H1 (cell line): Measurements from ENCODE around the gene OR5V1. TPM values are rescaled to one million over a fixed set of nuclear protein-coding genes. Genes with fewer than 3 reads are reported as not detected.
A peak's percentile ranks its signal among the peaks of the same experiment; 100 is the strongest.

Experiments used
- CTCF ChIA-PET: fragments of 300-600 bp; sonication (Branson Sonifier 250); formaldehyde crosslinking; loops from one replicate; lab custom pipeline; 2021; ENCODE audit not compliant: partially characterized antibody; lab: Charles Lee
- POLR2A ChIA-PET: fragments of 300-600 bp; sonication (Branson Sonifier 250); formaldehyde crosslinking; loops from one replicate; lab custom pipeline; 2021; ENCODE audit warnings: inconsistent platforms; ENCODE audit not compliant: partially characterized antibody; lab: Charles Lee
- DNase-seq, 2 experiments: peaks; one replicate each; pipeline versions ENCODE4 v3.0.0 to v3.0.0-alpha.2; 2010 to 2022; ENCODE audit warnings: low spot score in 2 of 2, low read depth in 1 of 2, mixed read lengths in 1 of 2
- FAIRE-seq: peaks from 2 replicates; lab custom pipeline; 2011; peaks lifted over from hg19 to GRCh38; lab: Jason Lieb, UNC
- H2AFZ ChIP-seq: 2 replicates; pipeline ENCODE4 v1.8.1; 2012; ENCODE audit warnings: low read length, inconsistent platforms
- H2AK5ac ChIP-seq: 2 replicates; pipeline ENCODE4 v1.6.1; 2013; ENCODE audit warnings: low read depth, low read length
- H2BK120ac ChIP-seq: replicated peaks from 2 replicates; pipeline ENCODE3; 2013; ENCODE audit warnings: low read depth, low read length, inconsistent platforms
- H2BK12ac ChIP-seq: 2 replicates; pipeline ENCODE4 v1.6.1; 2013; ENCODE audit warnings: low read depth, low read length
- H2BK15ac ChIP-seq: 2 replicates; pipeline ENCODE4 v1.6.1; 2013; ENCODE audit warnings: low read length
- H2BK20ac ChIP-seq: 2 replicates; pipeline ENCODE4 v1.6.1; 2013; ENCODE audit warnings: low read length
- H2BK5ac ChIP-seq: 2 replicates; pipeline ENCODE4 v1.6.1; 2013; ENCODE audit warnings: low read depth, low read length
- H3K14ac ChIP-seq: 2 replicates; pipeline ENCODE4 v1.6.1; 2013; ENCODE audit warnings: inconsistent platforms; ENCODE audit not compliant: insufficient read length
- H3K18ac ChIP-seq: 2 replicates; pipeline ENCODE4 v1.6.1; 2013; ENCODE audit warnings: low read length; ENCODE audit errors: extremely low read depth
- H3K23ac ChIP-seq: 2 replicates; pipeline ENCODE4 v1.6.1; 2013; ENCODE audit warnings: inconsistent platforms; ENCODE audit not compliant: insufficient read length
- H3K23me2 ChIP-seq: 2 replicates; pipeline ENCODE4 v1.6.1; 2013; ENCODE audit warnings: low read depth, low read length
- H3K27ac ChIP-seq: 2 replicates; pipeline ENCODE4 v1.6.1; 2011; ENCODE audit warnings: low read depth, low read length, inconsistent platforms
- H3K27me3 ChIP-seq, 4 experiments: replicated peaks in 1 of 4; 1 replicate in 1 of 4; 2 replicates in 3 of 4; pipeline versions ENCODE4 v1.6.1 to v1.8.1; 2011 to 2013; ENCODE audit warnings: low read length in 3 of 4, mild to moderate bottlenecking in 3 of 4, inconsistent platforms in 2 of 4, mixed read lengths in 2 of 4, moderate library complexity in 1 of 4; ENCODE audit not compliant: control insufficient read depth in 3 of 4, insufficient read depth in 3 of 4; ENCODE audit errors: extremely low read depth in 1 of 4
- H3K36me3 ChIP-seq, 4 experiments: 2 replicates each; pipeline versions ENCODE4 v1.6.1 to v1.8.1; 2011 to 2013; ENCODE audit warnings: mild to moderate bottlenecking in 4 of 4, low read length in 3 of 4, moderate library complexity in 2 of 4, control low read depth in 1 of 4, inconsistent platforms in 1 of 4; ENCODE audit not compliant: insufficient read depth in 4 of 4, control insufficient read depth in 2 of 4
- H3K4ac ChIP-seq: replicated peaks from 2 replicates; pipeline ENCODE3; 2013; ENCODE audit warnings: low read length, low read depth, mixed read lengths, inconsistent platforms; ENCODE audit not compliant: insufficient read length
- H3K4me1 ChIP-seq, 4 experiments: replicated peaks in 1 of 4; 1 replicate in 1 of 4; 2 replicates in 3 of 4; pipeline versions ENCODE4 v1.6.1 to v1.8.1; 2011 to 2013; ENCODE audit warnings: low read length in 3 of 4, inconsistent platforms in 2 of 4, mixed read lengths in 1 of 4; ENCODE audit not compliant: insufficient read depth in 4 of 4, control insufficient read depth in 3 of 4
- H3K4me2 ChIP-seq, 2 experiments: 2 replicates each; pipeline versions ENCODE4 v1.6.1 to v1.8.1; 2011 to 2013; ENCODE audit warnings: low read depth in 2 of 2, low read length in 2 of 2, control low read depth in 1 of 2, inconsistent platforms in 1 of 2, mild to moderate bottlenecking in 1 of 2; ENCODE audit not compliant: insufficient read depth in 1 of 2
- H3K4me3 ChIP-seq, 4 experiments: fragments of 200-600, 300-600 bp in 1 of 4; sonication (generic), shearing (Covaris generic), sonication (Bioruptor Twin) in 1 of 4; 2 replicates each; pipeline versions ENCODE4 v1.5.1 to v1.8.1; 2011 to 2016; ENCODE audit warnings: low read length in 4 of 4, low read depth in 3 of 4, control low read depth in 2 of 4, inconsistent platforms in 2 of 4, mild to moderate bottlenecking in 2 of 4, mixed read lengths in 1 of 4, moderate library complexity in 1 of 4; ENCODE audit not compliant: insufficient read depth in 2 of 4; ENCODE audit errors: extremely low read depth in 1 of 4
- H3K56ac ChIP-seq: replicated peaks from 2 replicates; pipeline ENCODE3; 2013; ENCODE audit warnings: low read depth, mild to moderate bottlenecking, mixed read lengths, low read length, inconsistent platforms; ENCODE audit not compliant: insufficient read length
- H3K79me1 ChIP-seq: 2 replicates; pipeline ENCODE4 v1.6.1; 2013; ENCODE audit warnings: low read depth, low read length, control low read depth
- H3K79me2 ChIP-seq, 2 experiments: 2 replicates each; pipeline versions ENCODE4 v1.6.1 to v1.8.1; 2012 to 2013; ENCODE audit warnings: low read length in 2 of 2, mild to moderate bottlenecking in 2 of 2, inconsistent platforms in 1 of 2; ENCODE audit not compliant: insufficient read depth in 2 of 2, control insufficient read depth in 1 of 2
- H3K9ac ChIP-seq, 4 experiments: replicated peaks in 1 of 4; 1 replicate in 1 of 4; 2 replicates in 3 of 4; pipeline versions ENCODE4 v1.6.1 to v1.8.1; 2011 to 2013; ENCODE audit warnings: low read depth in 3 of 4, low read length in 3 of 4, control low read depth in 2 of 4, mild to moderate bottlenecking in 2 of 4, moderate library complexity in 2 of 4, inconsistent platforms in 1 of 4; ENCODE audit errors: extremely low read depth in 1 of 4
- H3K9me3 ChIP-seq, 2 experiments: 2 replicates each; pipeline versions ENCODE4 v1.6.1 to v1.8.1; 2012 to 2013; ENCODE audit warnings: mild to moderate bottlenecking in 2 of 2, moderate library complexity in 2 of 2, control low read depth in 1 of 2, inconsistent platforms in 1 of 2, low read depth in 1 of 2, low read length in 1 of 2, mixed read lengths in 1 of 2; ENCODE audit not compliant: insufficient read depth in 2 of 2
- H4K20me1 ChIP-seq, 2 experiments: replicated peaks in 1 of 2; 2 replicates each; pipeline versions ENCODE3 to v1.8.1; 2011 to 2013; ENCODE audit warnings: inconsistent platforms in 2 of 2, low read length in 2 of 2, mild to moderate bottlenecking in 1 of 2; ENCODE audit not compliant: insufficient read depth in 2 of 2, control insufficient read depth in 1 of 2
- H4K5ac ChIP-seq: 2 replicates; pipeline ENCODE4 v1.6.1; 2013; ENCODE audit warnings: low read length, low read depth, mixed read lengths, inconsistent platforms; ENCODE audit not compliant: insufficient read length
- H4K8ac ChIP-seq: 2 replicates; pipeline ENCODE4 v1.8.0; 2013; ENCODE audit warnings: mild to moderate bottlenecking, moderate library complexity, low read length, inconsistent platforms; ENCODE audit not compliant: insufficient read depth; ENCODE audit errors: extremely low read depth
- H4K91ac ChIP-seq: replicated peaks from 2 replicates; pipeline ENCODE3; 2013; ENCODE audit warnings: low read length, mixed read lengths, inconsistent platforms; ENCODE audit not compliant: insufficient read length
- CBX8 ChIP-seq: fragments of 300-800, 300-1000 bp; sonication (generic); IDR thresholded peaks from 2 replicates; pipeline ENCODE4 v1.7.1; 2016; ENCODE audit warnings: low read depth, low read length, borderline replicate concordance
- MAFK ChIP-seq: IDR thresholded peaks from 2 replicates; pipeline ENCODE4 v1.6.1; 2012; ENCODE audit warnings: low read depth, mild to moderate bottlenecking, improper control_type of control experiment, low read length
- PHF8 ChIP-seq: fragments of 200-600 bp; sonication (generic); conservative IDR thresholded peaks from 2 replicates; pipeline ENCODE4 v1.7.1; 2012; ENCODE audit warnings: low read depth, mild to moderate bottlenecking, inconsistent platforms, low read length, moderate library complexity
- RBBP5 ChIP-seq: IDR thresholded peaks from 2 replicates; pipeline ENCODE4 v1.7.1; 2012; ENCODE audit warnings: low read depth, mild to moderate bottlenecking, inconsistent platforms, low read length, moderate library complexity, borderline replicate concordance
- SAP30 ChIP-seq: fragments of 300-600 bp; sonication (generic); IDR thresholded peaks from 2 replicates; pipeline ENCODE4 v1.7.1; 2012; ENCODE audit warnings: low read length, moderate library complexity, mild to moderate bottlenecking, inconsistent platforms; ENCODE audit not compliant: insufficient read depth, insufficient replicate concordance
- SIN3A ChIP-seq, 2 experiments: IDR thresholded peaks in 1 of 2; conservative IDR thresholded peaks in 1 of 2; 2 replicates each; pipeline ENCODE4 v1.6.1; 2011 to 2012; ENCODE audit warnings: low read length in 2 of 2, improper control_type of control experiment in 1 of 2, low read depth in 1 of 2, mild to moderate bottlenecking in 1 of 2
- SP4 ChIP-seq: IDR thresholded peaks from 2 replicates; pipeline ENCODE4 v1.6.1; 2012; ENCODE audit warnings: low read length, inconsistent platforms
- TAF1 ChIP-seq: IDR thresholded peaks from 2 replicates; pipeline ENCODE4 v1.6.1; 2011; ENCODE audit warnings: mild to moderate bottlenecking, low read depth, low read length
- TAF7 ChIP-seq: optimal IDR thresholded peaks from 2 replicates; pipeline ENCODE3; 2011; ENCODE audit warnings: low read depth, mild to moderate bottlenecking, inconsistent platforms, low read length, moderate library complexity, borderline replicate concordance
- WGBS, 2 experiments: shearing (Covaris generic) in 1 of 2; methylation state at CpG; one replicate each; pipeline versions ENCODE4 v1.1.6 to v1.1.7; 2013 to 2015; ENCODE audit warnings: low lambda C conversion rate in 2 of 2, mixed read lengths in 2 of 2, inconsistent platforms in 1 of 2, low coverage in 1 of 2, missing lambda C conversion rate in 1 of 2; ENCODE audit not compliant: insufficient replicate concordance in 2 of 2, insufficient coverage in 1 of 2, insufficient read length in 1 of 2; ENCODE audit errors: extremely low coverage in 1 of 2, missing lambda C conversion rate in 1 of 2; 5-methylcytosine and 5-hydroxymethylcytosine counted together
- long read RNA-seq, 2 experiments: library from RNA in 1 of 2; library from capped mRNA in 1 of 2; stranded (forward); transcript quantifications; one replicate each; pipeline ENCODE4 v2.0.0, GENCODE V29; 2021; ENCODE audit warnings: inconsistent platforms in 1 of 2
- polyA minus RNA-seq, 3 experiments: library from RNA; depleted of rRNA, polyadenylated mRNA; stranded (reverse); fragments of >200 nt; gene quantifications; 1 replicate in 2 of 3; 2 replicates in 1 of 3; pipeline ENCODE4 v1.2.3, GENCODE V29; 2011
- polyA plus RNA-seq, 7 experiments: library from polyadenylated mRNA; depleted of rRNA in 3 of 7; stranded (reverse) in 5 of 7; unstranded in 2 of 7; fragments of >200 nt in 5 of 7; fragments of 200-250 nt in 2 of 7; gene quantifications; 1 replicate in 5 of 7; 2 replicates in 1 of 7; 4 replicates in 1 of 7; pipeline versions ENCODE4 v1.2.1 to v1.2.3, GENCODE V29; 2011 to 2013; ENCODE audit warnings: missing spikeins in 2 of 7, mixed read lengths in 2 of 7
- total RNA-seq: library from RNA; stranded (reverse); fragmentation: NEBNext Ultra II Directional; extraction: Animal tissue kit (Norgen Biotek cat#: 25700); gene quantifications from 2 replicates; pipeline ENCODE4 v1.2.1, GENCODE V29; 2021
- TF ChIP-seq, protein P1 (sequence below): IDR thresholded peaks from 2 replicates; pipeline ENCODE4 v1.6.1; 2011; ENCODE audit warnings: low read depth, mild to moderate bottlenecking, low read length; ENCODE audit not compliant: insufficient read depth

OR5V1 gene
- total RNA-seq (not detected in 2 replicates), polyA plus RNA-seq (2011; rRNA removed) (not detected in 2 replicates), polyA minus RNA-seq (2011; rRNA and poly(A)+ RNA removed) (not detected in 2 replicates)
- polyA plus RNA-seq (2011; cell fraction: cytosol; rRNA removed), result not detected
- not detected for polyA plus RNA-seq (2011; cell fraction: nucleus; rRNA removed)
- not detected in 4 replicates for polyA plus RNA-seq (2012, experiment 1 of 2)
- polyA plus RNA-seq (2012, experiment 2 of 2), result not detected
- polyA plus RNA-seq (2013, experiment 1 of 2), result not detected
- not detected for polyA plus RNA-seq (2013, experiment 2 of 2)
- not detected for polyA minus RNA-seq (2011; cell fraction: cytosol; rRNA and poly(A)+ RNA removed)
- polyA minus RNA-seq (2011; cell fraction: nucleus; rRNA and poly(A)+ RNA removed), result not detected
- long read RNA-seq, experiment 1, result 0 reads
- long read RNA-seq, experiment 2, result 0 reads

DNA sequence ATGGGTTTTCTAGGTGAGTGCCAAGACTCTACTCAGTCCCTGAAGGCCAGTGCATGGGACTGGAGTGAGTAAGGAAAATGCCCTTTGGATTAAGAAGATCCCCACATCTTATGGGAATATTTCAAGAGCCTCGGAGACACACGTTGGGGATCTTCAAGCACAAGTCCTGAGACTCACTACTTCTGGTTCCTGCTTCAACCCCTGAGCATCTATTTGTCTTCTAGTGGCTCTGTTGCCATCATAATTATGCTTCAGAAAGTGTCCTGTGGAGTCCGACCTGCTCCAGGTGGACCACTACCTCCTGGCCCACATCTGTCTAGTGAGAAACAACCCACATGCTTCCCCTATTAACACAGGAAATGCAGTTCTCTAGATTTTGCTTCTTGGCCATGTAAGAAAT, at the start of gene OR5V1:
OR5V1 (minus strand) TSS at position 101 of the 400 bp plus-strand sequence. CDS start 12,670 bp downstream, outside the sequence.
- Histone ChIP-seq H3K4me3 (no peak within 1 kb of the TSS), H2BK20ac (no peak within 1 kb of the TSS), H4K91ac (no peak within 1 kb of the TSS), H4K20me1 (no peaks in the 10 kb centered on the region), H3K56ac (no peak within 1 kb of the TSS), H2BK12ac (no peak within 1 kb of the TSS), H2BK5ac (no peak within 1 kb of the TSS), H3K9ac (no peak within 1 kb of the TSS), H4K5ac (no peak within 1 kb of the TSS), H3K9me3 (no peaks in the 10 kb centered on the region), H3K23ac (no peak within 1 kb of the TSS), H3K4ac (no peak within 1 kb of the TSS), H4K8ac (no peak within 1 kb of the TSS), H3K4me2 (no peak within 1 kb of the TSS), H3K27me3 (no peaks in the 10 kb centered on the region), H2AK5ac (no peak within 1 kb of the TSS), H3K79me2 (no peaks in the 10 kb centered on the region), H3K27ac (no peak within 1 kb of the TSS), H3K23me2 (no peaks in the 10 kb centered on the region), H3K36me3 (no peaks in the 10 kb centered on the region), H2BK15ac (no peak within 1 kb of the TSS), H3K79me1 (no peaks in the 10 kb centered on the region), H2AFZ (peak within 1 kb of the TSS; percentile 84; the same call in 1 of the 2 replicates), H3K18ac (no peak within 1 kb of the TSS), H3K14ac (no peak within 1 kb of the TSS), H3K4me1 (no peaks in the 10 kb centered on the region), H2BK120ac (no peak within 1 kb of the TSS)
- TF ChIP-seq TAF1 (no peak), SIN3A (conservative IDR thresholded peaks at IDR 0.05 in 1 of 2, IDR thresholded peaks at IDR 0.05 in 1 of 2; ENCODE audit: low read depth in 1 of 2, low read length in 2 of 2) (no peak), SAP30 (no peak), SP4 (no peak), TAF7 (no peak), RBBP5 (no peak), PHF8 (no peak), CBX8 (no peak), MAFK (no peak)
- TF ChIP-seq, protein P1, sequence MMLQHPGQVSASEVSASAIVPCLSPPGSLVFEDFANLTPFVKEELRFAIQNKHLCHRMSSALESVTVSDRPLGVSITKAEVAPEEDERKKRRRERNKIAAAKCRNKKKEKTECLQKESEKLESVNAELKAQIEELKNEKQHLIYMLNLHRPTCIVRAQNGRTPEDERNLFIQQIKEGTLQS, result no peak
- DNase-seq, result no peak
- FAIRE-seq, result no peak
- ChIA-PET POLR2A (no interaction called here), CTCF (interaction anchor here (3.4 kb wide), 1 partner anchor 221 kb away, joined by 12 read pairs; no protein-coding TSS in a partner anchor)
- WGBS, 2 experiments, result 83% methylated on average over 3 of the region's 3 CpGs; no CpG with 5 or more reads in 1 of the 2 experiments
